Astrocyte (in vitro differentiated cells and primary cell): ENCODE data around the gene TEDDM1. TPM values are rescaled to one million over a fixed set of nuclear protein-coding genes. Genes with fewer than 3 reads are reported as not detected.

ENCODE experiments used
- DNase-seq: peaks from one replicate; pipeline ENCODE4 v3.0.0-alpha.2; 2010; ENCODE audit warnings: low read depth
- FAIRE-seq: peaks from 2 replicates; lab custom pipeline; 2011; peaks lifted over from hg19 to GRCh38; lab: Jason Lieb, UNC
- H2AFZ ChIP-seq: 2 replicates; pipeline ENCODE4 v1.6.0; 2012; ENCODE audit warnings: low read depth, low read length, inconsistent platforms
- H3K27ac ChIP-seq: 2 replicates; pipeline ENCODE4 v1.5.1; 2011; ENCODE audit warnings: low read depth, low read length, inconsistent platforms
- H3K27me3 ChIP-seq: 2 replicates; pipeline ENCODE4 v1.6.0; 2011; ENCODE audit warnings: low read length, inconsistent platforms; ENCODE audit not compliant: insufficient read depth
- H3K36me3 ChIP-seq: 2 replicates; pipeline ENCODE4 v1.5.1; 2011; ENCODE audit warnings: low read length, inconsistent platforms; ENCODE audit not compliant: insufficient read depth
- H3K4me1 ChIP-seq: 2 replicates; pipeline ENCODE4 v1.5.1; 2011; ENCODE audit warnings: low read length, inconsistent platforms; ENCODE audit not compliant: insufficient read depth
- H3K4me2 ChIP-seq: 2 replicates; pipeline ENCODE4 v1.6.0; 2012; ENCODE audit warnings: low read length, inconsistent platforms
- H3K4me3 ChIP-seq: 2 replicates; pipeline ENCODE4 v1.5.1; 2011; ENCODE audit warnings: low read depth, mild to moderate bottlenecking, low read length, inconsistent platforms; ENCODE audit not compliant: insufficient read depth
- H3K79me2 ChIP-seq: 2 replicates; pipeline ENCODE4 v1.6.0; 2012; ENCODE audit warnings: mild to moderate bottlenecking, low read length, inconsistent platforms; ENCODE audit not compliant: insufficient read depth
- H3K9ac ChIP-seq: 2 replicates; pipeline ENCODE4 v1.6.0; 2012; ENCODE audit warnings: mild to moderate bottlenecking, low read length, inconsistent platforms
- H3K9me3 ChIP-seq: 2 replicates; pipeline ENCODE4 v1.5.1; 2012; ENCODE audit warnings: low read depth, mild to moderate bottlenecking, low read length, inconsistent platforms; ENCODE audit not compliant: insufficient read depth
- H4K20me1 ChIP-seq: 2 replicates; pipeline ENCODE4 v1.6.0; 2012; ENCODE audit warnings: low read length, inconsistent platforms; ENCODE audit not compliant: insufficient read depth
- H3K27ac Mint-ChIP-seq: one replicate; pipeline ENCODE4 v1.8.0; 2021; ENCODE audit warnings: mild to moderate bottlenecking, mixed read lengths; ENCODE audit not compliant: unreplicated experiment
- H3K27me3 Mint-ChIP-seq: one replicate; pipeline ENCODE4 v1.8.0; 2021; ENCODE audit warnings: low read depth, mixed read lengths; ENCODE audit not compliant: unreplicated experiment
- H3K36me3 Mint-ChIP-seq: one replicate; pipeline ENCODE4 v1.8.0; 2021; ENCODE audit warnings: low read depth, mixed read lengths; ENCODE audit not compliant: unreplicated experiment
- H3K4me1 Mint-ChIP-seq: one replicate; pipeline ENCODE4 v1.8.0; 2021; ENCODE audit warnings: low read depth, mixed read lengths; ENCODE audit not compliant: unreplicated experiment
- H3K4me3 Mint-ChIP-seq: one replicate; pipeline ENCODE4 v1.8.0; 2021; ENCODE audit warnings: mild to moderate bottlenecking, moderate library complexity, mixed read lengths; ENCODE audit not compliant: unreplicated experiment
- H3K9me3 Mint-ChIP-seq: one replicate; pipeline ENCODE4 v1.8.0; 2021; ENCODE audit warnings: mild to moderate bottlenecking, mixed read lengths; ENCODE audit not compliant: unreplicated experiment
- EZH2 ChIP-seq: IDR thresholded peaks from 2 replicates; pipeline ENCODE4 v1.6.1; 2012; ENCODE audit warnings: mild to moderate bottlenecking, low read length, inconsistent platforms; ENCODE audit not compliant: insufficient read depth
- total RNA-seq: library from RNA; stranded (reverse); gene quantifications from 2 replicates; pipeline ENCODE4 v1.2.1, GENCODE V29; 2021
- TF ChIP-seq, protein P1 (sequence below): IDR thresholded peaks from 2 replicates; pipeline ENCODE4 v1.5.1; 2011; ENCODE audit warnings: low read depth, mild to moderate bottlenecking, inconsistent platforms, low read length, moderate library complexity; ENCODE audit not compliant: insufficient read depth

Gene TEDDM1
- total RNA-seq, 1 donor from 2014 or later = not detected

DNA sequence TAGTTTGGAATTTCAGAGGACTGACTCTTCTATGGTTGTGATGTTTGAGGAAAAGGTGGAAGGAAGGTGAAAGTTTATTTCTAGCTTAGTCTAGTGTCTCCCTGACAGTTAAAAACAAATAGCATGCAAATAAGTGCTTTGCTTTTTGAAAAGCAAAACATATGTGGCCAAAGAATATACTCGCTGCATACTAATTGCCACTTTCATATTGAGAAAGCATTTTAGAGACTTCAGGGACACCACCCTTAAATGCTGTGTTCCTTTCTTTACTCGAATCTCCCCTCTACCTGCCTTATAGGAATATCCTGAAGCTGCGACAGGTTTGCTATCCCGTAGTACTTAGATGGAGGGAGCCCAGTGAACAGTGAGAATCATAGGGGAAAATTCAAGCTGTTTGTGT is 32.1 kb downstream of the TEDDM1 start:
- Histone ChIP-seq H3K4me1 (no peaks in the 10 kb centered on the region), H3K9ac (no peak overlapping the region), H3K36me3 (no peaks in the 10 kb centered on the region), H3K79me2 (no peaks in the 10 kb centered on the region), H3K9me3 (no peaks in the 10 kb centered on the region), H2AFZ (no peak overlapping the region), H3K27ac (no peak overlapping the region), H3K4me2 (no peak overlapping the region), H4K20me1 (no peaks in the 10 kb centered on the region), H3K4me3 (no peak overlapping the region), H3K27me3 (peaks cover 2% of the 10 kb centered on the region)
- Mint-ChIP-seq H3K9me3 (peaks cover 2% of the 10 kb centered on the region), H3K27ac (no peak overlapping the region), H3K27me3 (peaks cover 8% of the 10 kb centered on the region), H3K4me1 (no peaks in the 10 kb centered on the region), H3K36me3 (no peaks in the 10 kb centered on the region), H3K4me3 (no peak overlapping the region)
- FAIRE-seq = no peak
- TF ChIP-seq, protein P1, sequence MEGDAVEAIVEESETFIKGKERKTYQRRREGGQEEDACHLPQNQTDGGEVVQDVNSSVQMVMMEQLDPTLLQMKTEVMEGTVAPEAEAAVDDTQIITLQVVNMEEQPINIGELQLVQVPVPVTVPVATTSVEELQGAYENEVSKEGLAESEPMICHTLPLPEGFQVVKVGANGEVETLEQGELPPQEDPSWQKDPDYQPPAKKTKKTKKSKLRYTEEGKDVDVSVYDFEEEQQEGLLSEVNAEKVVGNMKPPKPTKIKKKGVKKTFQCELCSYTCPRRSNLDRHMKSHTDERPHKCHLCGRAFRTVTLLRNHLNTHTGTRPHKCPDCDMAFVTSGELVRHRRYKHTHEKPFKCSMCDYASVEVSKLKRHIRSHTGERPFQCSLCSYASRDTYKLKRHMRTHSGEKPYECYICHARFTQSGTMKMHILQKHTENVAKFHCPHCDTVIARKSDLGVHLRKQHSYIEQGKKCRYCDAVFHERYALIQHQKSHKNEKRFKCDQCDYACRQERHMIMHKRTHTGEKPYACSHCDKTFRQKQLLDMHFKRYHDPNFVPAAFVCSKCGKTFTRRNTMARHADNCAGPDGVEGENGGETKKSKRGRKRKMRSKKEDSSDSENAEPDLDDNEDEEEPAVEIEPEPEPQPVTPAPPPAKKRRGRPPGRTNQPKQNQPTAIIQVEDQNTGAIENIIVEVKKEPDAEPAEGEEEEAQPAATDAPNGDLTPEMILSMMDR = no peak
- no peak for TF ChIP-seq EZH2
- no peak for DNase-seq

DNA sequence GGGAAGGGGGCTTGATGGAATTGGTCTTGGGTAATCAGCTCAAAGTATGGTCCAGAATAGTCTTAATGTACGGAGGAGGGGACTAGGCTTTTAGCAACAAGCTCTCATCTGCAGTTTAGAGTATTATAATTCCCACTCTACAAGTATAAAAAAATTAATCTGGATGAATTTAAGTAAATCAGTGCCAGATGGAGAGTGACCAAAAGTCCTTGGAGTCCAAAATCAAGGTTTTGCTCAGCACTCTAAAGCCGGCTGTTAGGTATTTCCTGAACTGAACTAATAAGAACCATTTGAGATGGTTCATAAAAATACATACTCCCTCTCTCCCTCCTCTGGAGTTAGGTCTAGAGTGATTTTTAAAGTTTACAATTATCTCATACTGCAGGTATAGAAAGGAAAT is 32.5 kb downstream of the TEDDM1 start:
- no peaks in the 10 kb centered on the region for H3K36me3 Mint-ChIP-seq
- Histone ChIP-seq H3K27ac (no peak overlapping the region), H3K9ac (no peak overlapping the region), H3K4me1 (no peaks in the 10 kb centered on the region), H3K27me3 (peaks cover 2% of the 10 kb centered on the region), H4K20me1 (no peaks in the 10 kb centered on the region), H3K79me2 (no peaks in the 10 kb centered on the region), H2AFZ (no peak overlapping the region), H3K36me3 (no peaks in the 10 kb centered on the region), H3K9me3 (no peaks in the 10 kb centered on the region), H3K4me2 (no peak overlapping the region), H3K4me3 (no peak overlapping the region)
- no peak overlapping the region for H3K27ac Mint-ChIP-seq
- H3K9me3 Mint-ChIP-seq = peaks cover 2% of the 10 kb centered on the region
- TF ChIP-seq, protein P1 = no peak
- TF ChIP-seq EZH2 = no peak
- FAIRE-seq = no peak
- no peaks in the 10 kb centered on the region for H3K4me1 Mint-ChIP-seq
- H3K4me3 Mint-ChIP-seq = no peak overlapping the region
- H3K27me3 Mint-ChIP-seq = peaks cover 7% of the 10 kb centered on the region
- no peak for DNase-seq

DNA sequence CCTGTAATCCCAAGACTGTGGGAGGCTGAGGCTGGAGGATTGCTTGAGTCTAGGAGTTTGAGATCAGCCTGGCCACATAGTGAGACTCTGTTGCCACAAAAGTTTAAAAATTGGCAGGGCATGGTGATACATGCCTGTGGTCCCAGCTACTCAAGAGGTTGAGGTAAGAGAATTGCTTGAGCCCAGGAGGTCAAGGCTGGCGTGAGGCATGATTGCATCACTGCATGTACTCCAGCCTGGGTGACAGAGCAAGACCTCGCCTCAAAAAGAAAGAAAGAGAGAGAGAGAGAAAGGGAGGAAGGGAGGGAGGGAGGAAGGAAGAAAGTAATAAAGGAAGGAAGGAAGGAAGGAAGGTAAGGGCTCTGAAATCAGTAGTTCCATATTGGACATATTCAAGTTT is 33.9 kb downstream of the TEDDM1 start:
- peaks cover 2% of the 10 kb centered on the region for H3K27me3 ChIP-seq
- no peak for FAIRE-seq
- no peak overlapping the region for H3K27ac ChIP-seq
- no peaks in the 10 kb centered on the region for H3K36me3 ChIP-seq
- no peak for DNase-seq
- no peaks in the 10 kb centered on the region for H3K4me1 Mint-ChIP-seq
- no peak overlapping the region for H3K4me3 ChIP-seq
- no peak overlapping the region for H2AFZ ChIP-seq
- H3K79me2 ChIP-seq = no peaks in the 10 kb centered on the region
- TF ChIP-seq EZH2 = no peak
- TF ChIP-seq, protein P1 = no peak
- H3K4me3 Mint-ChIP-seq = no peak overlapping the region
- H3K27me3 Mint-ChIP-seq = peaks cover 8% of the 10 kb centered on the region
- no peak overlapping the region for H3K9ac ChIP-seq
- no peaks in the 10 kb centered on the region for H3K36me3 Mint-ChIP-seq
- no peak overlapping the region for H3K4me2 ChIP-seq
- H3K4me1 ChIP-seq = no peaks in the 10 kb centered on the region
- H3K9me3 ChIP-seq = no peaks in the 10 kb centered on the region
- H3K9me3 Mint-ChIP-seq = peaks cover 2% of the 10 kb centered on the region
- H4K20me1 ChIP-seq = no peaks in the 10 kb centered on the region
- peak overlapping the region; percentile 29 for H3K27ac Mint-ChIP-seq
